LNCaP clone FGC (cell line): ENCODE measurements around the gene CRISP1.

Experiments
- DNase-seq: peaks from one replicate; pipeline ENCODE4 v3.0.0-alpha.2; 2011; ENCODE audit warnings: low read depth
- H3K4me3 ChIP-seq: 2 replicates; pipeline ENCODE4 v1.5.1; 2011; ENCODE audit warnings: mild to moderate bottlenecking, low read depth, low read length, control low read depth
- TF ChIP-seq, protein P1 (sequence below): IDR thresholded peaks from 2 replicates; pipeline ENCODE4 v1.5.1; 2012; ENCODE audit warnings: mild to moderate bottlenecking; ENCODE audit not compliant: control insufficient read depth, insufficient read depth; ENCODE audit errors: extremely low read depth

CRISP1 gene

DNA sequence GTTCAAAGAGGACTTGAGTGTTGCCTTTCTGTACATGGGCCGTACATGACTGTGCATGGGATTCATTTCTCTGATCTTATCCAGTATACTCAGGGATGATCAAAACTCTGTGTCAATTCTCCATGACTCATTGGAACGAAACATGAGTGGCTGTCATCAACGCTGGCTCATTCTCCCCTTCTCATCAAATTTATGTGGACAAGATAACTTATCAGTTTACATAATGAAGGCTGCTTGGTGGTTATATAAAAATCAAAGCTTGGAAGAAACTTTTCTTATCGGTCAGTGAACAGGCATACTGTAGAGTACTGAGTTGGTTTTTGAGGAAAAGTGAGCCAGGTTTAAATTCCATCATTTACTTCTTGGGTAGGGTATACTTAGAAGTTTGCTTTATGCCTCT lies 24.9 kb downstream of the CRISP1 start:
- DNase-seq, result no peak
- H3K4me3 ChIP-seq, result no peak overlapping the region
- TF ChIP-seq, protein P1, sequence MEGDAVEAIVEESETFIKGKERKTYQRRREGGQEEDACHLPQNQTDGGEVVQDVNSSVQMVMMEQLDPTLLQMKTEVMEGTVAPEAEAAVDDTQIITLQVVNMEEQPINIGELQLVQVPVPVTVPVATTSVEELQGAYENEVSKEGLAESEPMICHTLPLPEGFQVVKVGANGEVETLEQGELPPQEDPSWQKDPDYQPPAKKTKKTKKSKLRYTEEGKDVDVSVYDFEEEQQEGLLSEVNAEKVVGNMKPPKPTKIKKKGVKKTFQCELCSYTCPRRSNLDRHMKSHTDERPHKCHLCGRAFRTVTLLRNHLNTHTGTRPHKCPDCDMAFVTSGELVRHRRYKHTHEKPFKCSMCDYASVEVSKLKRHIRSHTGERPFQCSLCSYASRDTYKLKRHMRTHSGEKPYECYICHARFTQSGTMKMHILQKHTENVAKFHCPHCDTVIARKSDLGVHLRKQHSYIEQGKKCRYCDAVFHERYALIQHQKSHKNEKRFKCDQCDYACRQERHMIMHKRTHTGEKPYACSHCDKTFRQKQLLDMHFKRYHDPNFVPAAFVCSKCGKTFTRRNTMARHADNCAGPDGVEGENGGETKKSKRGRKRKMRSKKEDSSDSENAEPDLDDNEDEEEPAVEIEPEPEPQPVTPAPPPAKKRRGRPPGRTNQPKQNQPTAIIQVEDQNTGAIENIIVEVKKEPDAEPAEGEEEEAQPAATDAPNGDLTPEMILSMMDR, result no peak

DNA sequence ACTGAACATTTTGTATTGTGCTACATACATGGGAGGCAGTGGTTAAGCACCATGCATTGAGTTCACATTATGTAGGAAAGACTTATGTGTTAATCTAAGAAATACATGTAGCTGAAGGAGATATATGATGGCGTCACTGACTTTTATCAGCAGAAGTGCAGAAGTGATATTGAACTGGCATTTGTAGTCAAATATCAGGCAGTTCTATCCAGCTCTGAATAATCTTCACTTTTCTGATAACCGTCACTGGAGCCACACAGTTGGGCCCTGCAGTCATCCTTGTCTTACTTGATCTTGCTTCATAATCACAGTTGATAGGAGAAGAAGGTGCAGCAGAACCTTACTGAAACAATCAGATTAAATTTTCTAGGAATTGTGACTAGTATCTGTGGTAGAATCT lies 26.4 kb downstream of the CRISP1 start:
- TF ChIP-seq, protein P1, result no peak
- no peak overlapping the region for H3K4me3 ChIP-seq
- no peak for DNase-seq

GRCh38 chr6:49839162-49839561 lies 27.2 kb downstream of the CRISP1 start:
- TF ChIP-seq, protein P1, result no peak
- DNase-seq, result no peak
- H3K4me3 ChIP-seq, result no peak overlapping the region

DNA sequence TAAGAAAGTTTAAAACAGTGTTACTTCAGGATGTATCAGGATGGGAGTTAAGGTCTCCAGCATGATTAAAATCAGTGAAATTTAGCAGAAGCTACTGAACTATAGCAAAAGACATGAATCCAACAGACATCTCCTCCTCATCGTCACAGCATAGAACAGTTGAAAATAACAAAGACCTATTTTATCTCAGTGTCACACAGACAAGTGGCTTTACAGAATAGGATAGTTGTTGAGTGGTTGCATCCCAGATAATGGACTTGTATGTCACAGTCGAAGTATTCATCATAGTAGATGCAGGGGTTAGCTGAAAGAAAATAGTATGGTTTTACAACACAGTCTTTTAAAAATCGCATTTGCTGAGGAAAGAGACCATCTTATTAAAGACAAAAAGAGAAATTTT lies 31.2 kb downstream of the CRISP1 start:
- no peak overlapping the region for H3K4me3 ChIP-seq
- no peak for DNase-seq
- TF ChIP-seq, protein P1, result no peak

- TF ChIP-seq, protein P1, result no peak
- H3K4me3 ChIP-seq, result no peak overlapping the region
- no peak for DNase-seq
Observed at GRCh38 chr6:49833386-49833785, 32.9 kb downstream of the CRISP1 start.

DNA sequence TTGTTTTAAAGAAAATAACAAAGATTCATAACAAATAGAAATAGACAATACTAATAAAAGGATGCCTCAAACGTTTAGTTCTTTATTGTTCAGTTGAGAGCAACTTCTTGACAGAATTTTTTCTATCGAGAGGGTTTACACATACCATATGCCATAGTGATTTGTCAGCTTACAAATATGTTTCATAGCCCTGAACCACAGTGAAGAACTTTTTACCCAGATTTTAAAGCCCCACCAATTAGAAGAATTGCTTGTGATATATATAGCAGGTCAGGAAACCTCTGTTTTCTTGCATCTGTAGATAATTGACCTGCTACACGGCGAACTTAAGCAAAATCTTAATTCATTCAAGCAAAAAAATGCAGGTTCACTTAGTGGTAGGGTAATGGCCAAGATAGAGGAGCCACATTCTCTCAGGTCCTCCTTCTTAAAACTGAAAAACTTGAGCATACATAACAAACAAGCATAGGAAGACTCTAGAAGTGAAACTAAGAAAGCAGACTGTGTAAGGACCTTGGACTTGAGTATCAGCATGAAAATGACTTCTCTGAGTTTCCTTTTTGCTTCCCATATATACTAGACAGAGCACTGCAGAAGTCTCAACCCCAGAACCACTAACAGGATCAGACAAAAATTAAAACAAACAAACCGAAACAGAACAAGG lies 39.5 kb downstream of the CRISP1 start:
- H3K4me3 ChIP-seq, result no peak overlapping the region
- no peak for DNase-seq
- TF ChIP-seq, protein P1, result no peak

- no peak overlapping the region for H3K4me3 ChIP-seq
- no peak for DNase-seq
- TF ChIP-seq, protein P1, result no peak
Observed at GRCh38 chr6:49815166-49815565, 51.2 kb downstream of the CRISP1 start.
